ENCODE results near the gene TENM4. TPM values are rescaled to one million over a fixed set of nuclear protein-coding genes. Genes with fewer than 3 reads are reported as not detected.

Gene TENM4
- total RNA-seq, 4 donors from 2014 or later, result 0.02 to 0.82 (median 0.23) TPM

DNA sequence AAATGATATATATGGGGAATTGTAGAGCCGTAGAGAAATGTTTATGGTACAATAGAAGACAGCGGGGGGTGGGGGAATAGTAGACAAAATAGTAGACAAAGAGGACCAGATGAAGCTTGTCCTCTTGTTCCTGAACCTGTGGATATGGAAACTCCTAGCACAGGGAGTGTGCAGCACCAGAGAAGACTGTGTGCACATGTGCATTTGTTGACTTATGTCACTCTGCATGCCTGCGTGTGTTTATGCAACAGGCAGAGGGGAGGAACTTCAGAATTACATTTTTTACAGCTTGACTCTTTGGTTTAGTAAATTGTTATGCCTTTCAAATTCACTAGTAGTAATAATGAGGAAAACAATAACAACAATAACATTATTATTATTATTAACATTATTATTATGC, 36.0 kb downstream of the TENM4 start:
- no peaks in the 10 kb centered on the region for H3K27me3 ChIP-seq
- H3K4me1 ChIP-seq, result no peaks in the 10 kb centered on the region
- no peak for ATAC-seq
- DNase-seq, result no peak
- no peak overlapping the region for H3K4me3 ChIP-seq
- TF ChIP-seq, protein P1, sequence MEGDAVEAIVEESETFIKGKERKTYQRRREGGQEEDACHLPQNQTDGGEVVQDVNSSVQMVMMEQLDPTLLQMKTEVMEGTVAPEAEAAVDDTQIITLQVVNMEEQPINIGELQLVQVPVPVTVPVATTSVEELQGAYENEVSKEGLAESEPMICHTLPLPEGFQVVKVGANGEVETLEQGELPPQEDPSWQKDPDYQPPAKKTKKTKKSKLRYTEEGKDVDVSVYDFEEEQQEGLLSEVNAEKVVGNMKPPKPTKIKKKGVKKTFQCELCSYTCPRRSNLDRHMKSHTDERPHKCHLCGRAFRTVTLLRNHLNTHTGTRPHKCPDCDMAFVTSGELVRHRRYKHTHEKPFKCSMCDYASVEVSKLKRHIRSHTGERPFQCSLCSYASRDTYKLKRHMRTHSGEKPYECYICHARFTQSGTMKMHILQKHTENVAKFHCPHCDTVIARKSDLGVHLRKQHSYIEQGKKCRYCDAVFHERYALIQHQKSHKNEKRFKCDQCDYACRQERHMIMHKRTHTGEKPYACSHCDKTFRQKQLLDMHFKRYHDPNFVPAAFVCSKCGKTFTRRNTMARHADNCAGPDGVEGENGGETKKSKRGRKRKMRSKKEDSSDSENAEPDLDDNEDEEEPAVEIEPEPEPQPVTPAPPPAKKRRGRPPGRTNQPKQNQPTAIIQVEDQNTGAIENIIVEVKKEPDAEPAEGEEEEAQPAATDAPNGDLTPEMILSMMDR (IDR thresholded peaks at IDR 0.05 in 4 of 5, conservative IDR thresholded peaks at IDR 0.05 in 1 of 5), result no peak
- no peak for TF ChIP-seq POLR2A (IDR thresholded peaks at IDR 0.05)
- in situ Hi-C loops (cut with MboI; ENCODE audit: low sequenced_read_pairs in 4 of 4), result no loop called here
- no peak overlapping the region for H3K27ac ChIP-seq
- no peaks in the 10 kb centered on the region for H3K9me3 ChIP-seq
- intact Hi-C loops (cut with DNase I; ENCODE audit: low total_unique reads), result loop anchor here (5.0 kb wide), 1 partner anchor 37 kb away; the partner anchor contains the start of gene TENM4
- no peaks in the 10 kb centered on the region for H3K36me3 ChIP-seq

GRCh38 chr11:79404325-79404724, 36.5 kb downstream of the TENM4 start:
- DNase-seq (no peak), ATAC-seq (no peak)
- H3K4me1 ChIP-seq, result no peaks in the 10 kb centered on the region
- no peak overlapping the region for H3K4me3 ChIP-seq
- H3K27me3 ChIP-seq, result no peaks in the 10 kb centered on the region
- intact Hi-C loops (cut with DNase I; ENCODE audit: low total_unique reads) (loop anchor here (5.0 kb wide), 1 partner anchor 38 kb away; the partner anchor contains the start of gene TENM4), in situ Hi-C loops (cut with MboI; ENCODE audit: low sequenced_read_pairs in 4 of 4) (no loop called here)
- H3K36me3 ChIP-seq, result no peaks in the 10 kb centered on the region
- no peaks in the 10 kb centered on the region for H3K9me3 ChIP-seq
- TF ChIP-seq, protein P1 (IDR thresholded peaks at IDR 0.05 in 4 of 5, conservative IDR thresholded peaks at IDR 0.05 in 1 of 5), result no peak
- no peak for TF ChIP-seq POLR2A (IDR thresholded peaks at IDR 0.05)
- H3K27ac ChIP-seq, result no peak overlapping the region

DNA sequence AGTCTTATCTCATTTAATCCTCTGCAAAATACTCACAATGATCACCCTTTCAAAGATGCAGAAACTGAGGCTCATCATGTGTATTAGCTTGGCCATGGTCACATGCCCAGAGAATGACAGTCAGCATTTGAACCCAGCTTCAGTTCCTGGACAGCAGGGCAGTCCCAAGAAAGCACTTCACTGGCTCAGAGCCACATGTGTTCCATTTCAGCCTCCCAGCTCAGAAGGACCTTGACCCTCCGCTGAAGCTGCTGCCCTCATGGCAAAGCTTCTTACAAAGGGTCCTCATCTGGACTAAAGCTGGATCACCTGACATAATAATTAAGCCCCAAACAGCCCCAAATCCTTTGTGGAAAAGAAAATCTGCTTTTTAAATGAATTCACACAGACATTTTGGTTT, 37.0 kb downstream of the TENM4 start:
- H3K36me3 ChIP-seq, result no peaks in the 10 kb centered on the region
- no peaks in the 10 kb centered on the region for H3K9me3 ChIP-seq
- no peak for DNase-seq
- H3K27me3 ChIP-seq, result no peaks in the 10 kb centered on the region
- intact Hi-C loops (cut with DNase I; ENCODE audit: low total_unique reads), result loop anchor here (5.0 kb wide), 1 partner anchor 38 kb away; the partner anchor contains the start of gene TENM4
- no peak for ATAC-seq
- no peak for TF ChIP-seq POLR2A (IDR thresholded peaks at IDR 0.05)
- TF ChIP-seq, protein P1 (IDR thresholded peaks at IDR 0.05 in 4 of 5, conservative IDR thresholded peaks at IDR 0.05 in 1 of 5), result no peak
- in situ Hi-C loops (cut with MboI; ENCODE audit: low sequenced_read_pairs in 4 of 4), result no loop called here
- H3K4me3 ChIP-seq, result no peak overlapping the region
- no peak overlapping the region for H3K27ac ChIP-seq
- no peaks in the 10 kb centered on the region for H3K4me1 ChIP-seq

GRCh38 chr11:79402912-79403311, 37.9 kb downstream of the TENM4 start:
- in situ Hi-C loops (cut with MboI; ENCODE audit: low sequenced_read_pairs in 4 of 4), result no loop called here
- H3K36me3 ChIP-seq, result no peaks in the 10 kb centered on the region
- H3K27me3 ChIP-seq, result no peaks in the 10 kb centered on the region
- no peak for ATAC-seq
- no peak overlapping the region for H3K4me3 ChIP-seq
- no peak for TF ChIP-seq POLR2A (IDR thresholded peaks at IDR 0.05)
- TF ChIP-seq, protein P1 (IDR thresholded peaks at IDR 0.05 in 4 of 5, conservative IDR thresholded peaks at IDR 0.05 in 1 of 5), result no peak
- no peak for DNase-seq
- H3K27ac ChIP-seq, result no peak overlapping the region
- no peaks in the 10 kb centered on the region for H3K9me3 ChIP-seq
- no peaks in the 10 kb centered on the region for H3K4me1 ChIP-seq
- intact Hi-C loops (cut with DNase I; ENCODE audit: low total_unique reads), result loop anchor here (5.0 kb wide), 1 partner anchor 39 kb away; the partner anchor contains the start of gene TENM4

Data from gastrocnemius medialis (tissue), 4 donors.